HG02852 (cell line): Measurements from ENCODE around the gene SF3B3.
"Not testable (repeated sequence)": the region's sequence is repeated elsewhere in the genome, so short reads cannot be mapped to it uniquely, and the experiment has no call there.

ENCODE experiments used
- ATAC-seq: cut with Tn5 transposase; IDR thresholded peaks from one replicate; pipeline ENCODE4 v1.9.1; 2021; ENCODE audit warnings: mild to moderate bottlenecking, moderate library complexity; ENCODE audit not compliant: unreplicated experiment

SF3B3 gene

GRCh38 chr16:70588565-70588964 lies 64.9 kb downstream of the SF3B3 start:
- ATAC-seq = no peak

GRCh38 chr16:70589416-70589815 lies 65.8 kb downstream of the SF3B3 start:
- not testable (repeated sequence) for ATAC-seq

GRCh38 chr16:70589998-70590471 lies 66.4 kb downstream of the SF3B3 start:
- ATAC-seq = no peak

- ATAC-seq = no peak
Measured at GRCh38 chr16:70590722-70591415, 67.3 kb downstream of the SF3B3 start.

GRCh38 chr16:70591615-70592014 lies 68.0 kb downstream of the SF3B3 start:
- ATAC-seq = no peak

GRCh38 chr16:70592106-70592571 lies 68.5 kb downstream of the SF3B3 start:
- no peak for ATAC-seq

- no peak for ATAC-seq
Measured at GRCh38 chr16:70593544-70593943, 69.9 kb downstream of the SF3B3 start.

- ATAC-seq = no peak
Measured at GRCh38 chr16:70594569-70594968, 71.0 kb downstream of the SF3B3 start.

GRCh38 chr16:70597135-70597835 lies 73.7 kb downstream of the SF3B3 start:
- ATAC-seq = no peak

GRCh38 chr16:70598937-70599503 lies 75.4 kb downstream of the SF3B3 start:
- no peak for ATAC-seq

- no peak for ATAC-seq
Measured at GRCh38 chr16:70600730-70601129, 77.1 kb downstream of the SF3B3 start.

- ATAC-seq = no peak
Measured at GRCh38 chr16:70601576-70602575, 78.3 kb downstream of the SF3B3 start.

- ATAC-seq = no peak
Measured at GRCh38 chr16:70602831-70603230, 79.2 kb downstream of the SF3B3 start.

- ATAC-seq = no peak
Measured at GRCh38 chr16:70604407-70605282, 81.0 kb downstream of the SF3B3 start.

GRCh38 chr16:70605283-70605657 lies 81.7 kb downstream of the SF3B3 start:
- no peak for ATAC-seq

- no peak for ATAC-seq
Measured at GRCh38 chr16:70608521-70608920, 84.9 kb downstream of the SF3B3 start.

- no peak for ATAC-seq
Measured at GRCh38 chr16:70610273-70611223, 86.9 kb downstream of the SF3B3 start.

- ATAC-seq = no peak
Measured at GRCh38 chr16:70611224-70611598, 87.6 kb downstream of the SF3B3 start.
